ENCODE data around the gene MEOX1.

Gene MEOX1

GRCh38 chr17:43658900-43659299 is 2.8 kb downstream of the MEOX1 start:
- no peak for DNase-seq (ENCODE audit: low read depth in 2 of 2)

- no peak for DNase-seq (ENCODE audit: low read depth in 2 of 2)
Measured at GRCh38 chr17:43655693-43656255, 5.9 kb downstream of the MEOX1 start.

GRCh38 chr17:43652124-43652480 is 9.6 kb downstream of the MEOX1 start:
- DNase-seq (ENCODE audit: low read depth in 2 of 2): no peak

GRCh38 chr17:43650471-43650870 is 11.3 kb downstream of the MEOX1 start:
- DNase-seq (ENCODE audit: low read depth in 2 of 2): no peak

GRCh38 chr17:43648916-43649315 is 12.8 kb downstream of the MEOX1 start:
- DNase-seq (ENCODE audit: low read depth in 2 of 2): no peak

GRCh38 chr17:43645765-43646481 is 15.8 kb downstream of the MEOX1 start:
- no peak for DNase-seq (ENCODE audit: low read depth in 2 of 2)

- DNase-seq (ENCODE audit: low read depth in 2 of 2): no peak
Measured at GRCh38 chr17:43645450-43645764, 16.3 kb downstream of the MEOX1 start.

GRCh38 chr17:43644081-43644480 is 17.6 kb downstream of the MEOX1 start:
- DNase-seq (ENCODE audit: low read depth in 2 of 2): no peak

GRCh38 chr17:43641416-43641815 is 20.3 kb downstream of the MEOX1 start:
- no peak for DNase-seq (ENCODE audit: low read depth in 2 of 2)

GRCh38 chr17:43640491-43641252 is 21.1 kb downstream of the MEOX1 start:
- DNase-seq (ENCODE audit: low read depth in 2 of 2): no peak

- DNase-seq (ENCODE audit: low read depth in 2 of 2): no peak
Measured at GRCh38 chr17:43637563-43638323, 24.0 kb downstream of the MEOX1 start.

GRCh38 chr17:43636426-43636825 is 25.3 kb downstream of the MEOX1 start:
- no peak for DNase-seq (ENCODE audit: low read depth in 2 of 2)

GRCh38 chr17:43634591-43635125 is 27.1 kb downstream of the MEOX1 start:
- no peak for DNase-seq (ENCODE audit: low read depth in 2 of 2)

- no peak for DNase-seq (ENCODE audit: low read depth in 2 of 2)
Measured at GRCh38 chr17:43632221-43632620, 29.5 kb downstream of the MEOX1 start.

- DNase-seq (ENCODE audit: low read depth in 2 of 2): no peak
Measured at GRCh38 chr17:43631429-43631828, 30.3 kb downstream of the MEOX1 start.

GRCh38 chr17:43628089-43628650 is 33.6 kb downstream of the MEOX1 start:
- no peak for DNase-seq (ENCODE audit: low read depth in 2 of 2)

GRCh38 chr17:43627653-43628052 is 34.1 kb downstream of the MEOX1 start:
- DNase-seq (ENCODE audit: low read depth in 2 of 2): no peak

- DNase-seq (ENCODE audit: low read depth in 2 of 2): no peak
Measured at GRCh38 chr17:43626023-43626422, 35.7 kb downstream of the MEOX1 start.

GRCh38 chr17:43625606-43626005 is 36.1 kb downstream of the MEOX1 start:
- DNase-seq (ENCODE audit: low read depth in 2 of 2): no peak

GRCh38 chr17:43620581-43620980 is 41.1 kb downstream of the MEOX1 start:
- no peak for DNase-seq (ENCODE audit: low read depth in 2 of 2)

GRCh38 chr17:43620147-43620546 is 41.6 kb downstream of the MEOX1 start:
- DNase-seq (ENCODE audit: low read depth in 2 of 2): no peak

- DNase-seq (ENCODE audit: low read depth in 2 of 2): no peak
Measured at GRCh38 chr17:43619705-43620104, 42.0 kb downstream of the MEOX1 start.
